Activated CD4-positive, alpha-beta T cell treated with anti-CD3 and anti-CD28 coated beads, Interleukin-2, amount 10 ng/mL, durations not matched to agents 7 days and 5 days (primary cell): ENCODE data around the gene TIMM10B. TPM values are rescaled to one million over a fixed set of nuclear protein-coding genes. Genes with fewer than 3 reads are reported as not detected.
A peak's percentile ranks its signal among the peaks of the same experiment; 100 is the strongest.

Source experiments
- CTCF ChIA-PET: fragments of 350-600 bp; sonication (Branson Sonifier 250); formaldehyde crosslinking; loops from one replicate; lab custom pipeline; 2021; ENCODE audit warnings: antibody characterized with exemption; lab: Charles Lee
- POLR2A ChIA-PET: fragments of 350-600 bp; sonication (Branson Sonifier 250); formaldehyde crosslinking; loops from one replicate; lab custom pipeline; 2021; ENCODE audit warnings: antibody characterized with exemption; lab: Charles Lee
- DNase-seq: peaks from one replicate; pipeline ENCODE4 v3.0.0-alpha.2; 2020
- H3K27ac Mint-ChIP-seq: one replicate; pipeline ENCODE4 v1.8.0; 2021; ENCODE audit warnings: mild to moderate bottlenecking, moderate library complexity, mixed read lengths
- H3K27me3 Mint-ChIP-seq: one replicate; pipeline ENCODE4 v1.8.0; 2021; ENCODE audit warnings: mixed read lengths
- H3K36me3 Mint-ChIP-seq: one replicate; pipeline ENCODE4 v1.8.0; 2021; ENCODE audit warnings: low read depth, mixed read lengths
- H3K4me1 Mint-ChIP-seq: one replicate; pipeline ENCODE4 v1.8.0; 2021; ENCODE audit warnings: mixed read lengths
- H3K4me3 Mint-ChIP-seq: one replicate; pipeline ENCODE4 v1.8.0; 2021; ENCODE audit warnings: mild to moderate bottlenecking, moderate library complexity, mixed read lengths
- H3K9me3 Mint-ChIP-seq: one replicate; pipeline ENCODE4 v1.8.0; 2021; ENCODE audit warnings: mixed read lengths
- total RNA-seq, 2 experiments: library from RNA; stranded (reverse); gene quantifications; one replicate each; pipeline ENCODE4 v1.2.3, GENCODE V29; 2021

The TIMM10B gene
- total RNA-seq, 2 experiments from 2014 or later = 25.6 to 27.0 TPM

- Mint-ChIP-seq H3K27me3 (no peaks in the 10 kb centered on the region), H3K36me3 (no peaks in the 10 kb centered on the region), H3K27ac (no peak overlapping the region), H3K4me3 (no peak overlapping the region), H3K9me3 (no peaks in the 10 kb centered on the region), H3K4me1 (no peaks in the 10 kb centered on the region)
- POLR2A ChIA-PET = no interaction called here
- DNase-seq = no peak
- CTCF ChIA-PET = interaction anchor here (1.0 to 5.4 kb wide), 6 partner anchors 9 to 145 kb away, joined by 3 to 35 read pairs (median 5); no protein-coding TSS in a partner anchor
These were observed 28.1 kb upstream of the TIMM10B start for GRCh38 chr11:6453152-6453551.

- Mint-ChIP-seq H3K4me1 (no peaks in the 10 kb centered on the region), H3K36me3 (no peaks in the 10 kb centered on the region), H3K4me3 (no peak overlapping the region), H3K9me3 (no peaks in the 10 kb centered on the region), H3K27ac (no peak overlapping the region), H3K27me3 (no peaks in the 10 kb centered on the region)
- ChIA-PET POLR2A (no interaction called here), CTCF (interaction anchor here (1.6 to 5.4 kb wide), 4 partner anchors 11 to 92 kb away, joined by 4 to 35 read pairs (median 5); no protein-coding TSS in a partner anchor)
- no peak for DNase-seq
These were observed 26.2 kb upstream of the TIMM10B start for GRCh38 chr11:6455070-6455469.

- no peaks in the 10 kb centered on the region for H3K9me3 Mint-ChIP-seq
These were observed 24.8 kb upstream of the TIMM10B start for GRCh38 chr11:6456361-6457073.

GRCh38 chr11:6457581-6458320 is 23.6 kb upstream of the TIMM10B start:
- POLR2A ChIA-PET = no interaction called here
- Mint-ChIP-seq H3K9me3 (no peaks in the 10 kb centered on the region), H3K27ac (no peak overlapping the region), H3K4me3 (no peak overlapping the region), H3K4me1 (no peaks in the 10 kb centered on the region), H3K27me3 (no peaks in the 10 kb centered on the region), H3K36me3 (no peaks in the 10 kb centered on the region)
- CTCF ChIA-PET = no interaction called here
- DNase-seq = no peak

More at GRCh38 chr11:6456361-6457073, 24.8 kb upstream of the TIMM10B start:
- Mint-ChIP-seq H3K4me1 (no peaks in the 10 kb centered on the region), H3K27ac (no peak overlapping the region), H3K36me3 (no peaks in the 10 kb centered on the region), H3K4me3 (no peak overlapping the region), H3K27me3 (no peaks in the 10 kb centered on the region)
- DNase-seq = no peak
- POLR2A ChIA-PET = no interaction called here
- CTCF ChIA-PET = interaction anchor here (1.5 to 5.4 kb wide), 2 partner anchors 11 to 13 kb away, joined by 3 to 35 read pairs; no protein-coding TSS in a partner anchor

GRCh38 chr11:6458352-6459098 is 22.8 kb upstream of the TIMM10B start:
- Mint-ChIP-seq H3K27me3 (no peaks in the 10 kb centered on the region), H3K4me3 (no peak overlapping the region), H3K9me3 (no peaks in the 10 kb centered on the region), H3K27ac (no peak overlapping the region), H3K4me1 (no peaks in the 10 kb centered on the region), H3K36me3 (no peaks in the 10 kb centered on the region)
- no peak for DNase-seq
- ChIA-PET CTCF (no interaction called here), POLR2A (no interaction called here)

- no peaks in the 10 kb centered on the region for H3K4me1 Mint-ChIP-seq
- H3K27me3 Mint-ChIP-seq = no peaks in the 10 kb centered on the region
These were observed 22.2 kb upstream of the TIMM10B start for GRCh38 chr11:6459099-6459450.

GRCh38 chr11:6468712-6469495 is 12.4 kb upstream of the TIMM10B start:
- POLR2A ChIA-PET = no interaction called here
- Mint-ChIP-seq H3K4me3 (no peak overlapping the region), H3K9me3 (no peaks in the 10 kb centered on the region), H3K27ac (no peak overlapping the region), H3K36me3 (no peaks in the 10 kb centered on the region), H3K27me3 (peaks cover 10% of the 10 kb centered on the region), H3K4me1 (peaks cover 15% of the 10 kb centered on the region)
- DNase-seq = no peak
- CTCF ChIA-PET = interaction anchor here (0.5 to 3.0 kb wide), 5 partner anchors 13 to 48 kb away, joined by 3 to 12 read pairs (median 4); partner anchors contain the start of genes ARFIP2 and TIMM10B

More at GRCh38 chr11:6459099-6459450, 22.2 kb upstream of the TIMM10B start:
- no peak overlapping the region for H3K27ac Mint-ChIP-seq
- CTCF ChIA-PET = interaction anchor here (0.8 to 1.4 kb wide), 2 partner anchors 10 to 16 kb away, joined by 3 to 5 read pairs; no protein-coding TSS in a partner anchor
- no peak overlapping the region for H3K4me3 Mint-ChIP-seq
- no peak for DNase-seq
- POLR2A ChIA-PET = no interaction called here
- H3K36me3 Mint-ChIP-seq = no peaks in the 10 kb centered on the region
- H3K9me3 Mint-ChIP-seq = no peaks in the 10 kb centered on the region

- Mint-ChIP-seq H3K4me1 (peaks cover 20% of the 10 kb centered on the region), H3K27me3 (peaks cover 10% of the 10 kb centered on the region), H3K36me3 (no peaks in the 10 kb centered on the region), H3K27ac (no peak overlapping the region), H3K9me3 (no peaks in the 10 kb centered on the region), H3K4me3 (no peak overlapping the region)
- POLR2A ChIA-PET = no interaction called here
- no peak for DNase-seq
- CTCF ChIA-PET = interaction anchor here (0.5 to 3.0 kb wide), 5 partner anchors 12 to 91 kb away, joined by 4 to 12 read pairs (median 5); partner anchors contain the start of genes ARFIP2 and TIMM10B
These were observed 11.7 kb upstream of the TIMM10B start for GRCh38 chr11:6469599-6469998.

GRCh38 chr11:6472934-6473333 is 8.4 kb upstream of the TIMM10B start:
- no peak for DNase-seq
- Mint-ChIP-seq H3K4me1 (peaks cover 20% of the 10 kb centered on the region), H3K9me3 (no peaks in the 10 kb centered on the region), H3K4me3 (peak overlapping the region; percentile 50), H3K27me3 (peaks cover 8% of the 10 kb centered on the region), H3K27ac (no peak overlapping the region), H3K36me3 (peaks cover 10% of the 10 kb centered on the region)
- POLR2A ChIA-PET = no interaction called here
- CTCF ChIA-PET = interaction anchor here (0.5 to 1.3 kb wide), 3 partner anchors 9 to 94 kb away, joined by 3 to 5 read pairs (median 4); no protein-coding TSS in a partner anchor

GRCh38 chr11:6473451-6474412 is 7.6 kb upstream of the TIMM10B start, which contains the start of gene TRIM3:
TSS of gene TRIM3 (minus strand) at chr11:6473941. CDS start at chr11:6465695, 8,246 bp downstream.
- H3K4me3 Mint-ChIP-seq = peak within 1 kb of the TSS; percentile 76
- peaks cover 8% of the 10 kb centered on the region for H3K27me3 Mint-ChIP-seq
- peaks cover 13% of the 10 kb centered on the region for H3K36me3 Mint-ChIP-seq
- peaks cover 21% of the 10 kb centered on the region for H3K4me1 Mint-ChIP-seq
- CTCF ChIA-PET = interaction anchor here (0.5 to 1.3 kb wide), 4 partner anchors 9 to 94 kb away, joined by 3 to 4 read pairs (median 4); no protein-coding TSS in a partner anchor
- DNase-seq = peak; percentile 62
- no peaks in the 10 kb centered on the region for H3K9me3 Mint-ChIP-seq
- peak within 1 kb of the TSS; percentile 62 for H3K27ac Mint-ChIP-seq
- POLR2A ChIA-PET = no interaction called here

GRCh38 chr11:6474413-6474792 is 6.9 kb upstream of the TIMM10B start:
- Mint-ChIP-seq H3K9me3 (no peaks in the 10 kb centered on the region), H3K27me3 (peaks cover 8% of the 10 kb centered on the region), H3K4me3 (peak overlapping the region; percentile 74), H3K4me1 (peaks cover 25% of the 10 kb centered on the region), H3K27ac (peak overlapping the region; percentile 21), H3K36me3 (peaks cover 15% of the 10 kb centered on the region)
- POLR2A ChIA-PET = interaction anchor here (0.6 kb wide), 1 partner anchor 26 kb away, joined by 3 read pairs; no protein-coding TSS in a partner anchor
- no peak for DNase-seq
- CTCF ChIA-PET = interaction anchor here (1.3 kb wide), 2 partner anchors 10 to 95 kb away, joined by 4 read pairs; no protein-coding TSS in a partner anchor
